GM21737 (cell line): ENCODE data around the gene NCR2.
"Not testable (repeated sequence)": the region's sequence is repeated elsewhere in the genome, so short reads cannot be mapped to it uniquely, and the experiment has no call there.

Experiments used
- ATAC-seq: cut with Tn5 transposase; IDR thresholded peaks from one replicate; pipeline ENCODE4 v1.9.1; 2021; ENCODE audit warnings: mild to moderate bottlenecking, moderate library complexity; ENCODE audit not compliant: unreplicated experiment

NCR2 gene

GRCh38 chr6:41335296-41335695 is at the start of gene NCR2:
NCR2 (plus strand) TSS chr6:41335608; CDS start chr6:41335877, 269 bp downstream.
- ATAC-seq = no peak

GRCh38 chr6:41286544-41287346 is 48.7 kb upstream of the NCR2 start, which contains the start of gene TREM1:
TREM1 (minus strand) TSS chr6:41286682; CDS start chr6:41286655, 27 bp downstream.
- no peak for ATAC-seq

- ATAC-seq = no peak
These were observed 47.2 kb upstream of the NCR2 start for GRCh38 chr6:41288030-41288753.

GRCh38 chr6:41288754-41289129 is 46.7 kb upstream of the NCR2 start:
- no peak for ATAC-seq

- no peak for ATAC-seq
These were observed 45.6 kb upstream of the NCR2 start for GRCh38 chr6:41289815-41290214.

- no peak for ATAC-seq
These were observed 43.7 kb upstream of the NCR2 start for GRCh38 chr6:41291717-41292116.

- ATAC-seq = no peak
These were observed 41.1 kb upstream of the NCR2 start for GRCh38 chr6:41294214-41294872.

GRCh38 chr6:41297248-41297647 is 38.2 kb upstream of the NCR2 start:
- ATAC-seq = not testable (repeated sequence)

GRCh38 chr6:41298785-41299502 is 36.5 kb upstream of the NCR2 start:
- ATAC-seq = no peak

GRCh38 chr6:41302638-41303037 is 32.8 kb upstream of the NCR2 start:
- ATAC-seq = no peak

- ATAC-seq = no peak
These were observed 29.1 kb upstream of the NCR2 start for GRCh38 chr6:41306187-41306854.

- no peak for ATAC-seq
These were observed 20.2 kb upstream of the NCR2 start for GRCh38 chr6:41315203-41315602.

GRCh38 chr6:41315943-41316620 is 19.3 kb upstream of the NCR2 start:
- no peak for ATAC-seq

GRCh38 chr6:41318261-41318653 is 17.2 kb upstream of the NCR2 start:
- no peak for ATAC-seq

GRCh38 chr6:41318654-41319565 is 16.5 kb upstream of the NCR2 start:
- ATAC-seq = peak; percentile 96

GRCh38 chr6:41321183-41321582 is 14.2 kb upstream of the NCR2 start:
- ATAC-seq = no peak

- ATAC-seq = no peak
These were observed 9.9 kb upstream of the NCR2 start for GRCh38 chr6:41325446-41326066.

- ATAC-seq = no peak
These were observed 9.3 kb upstream of the NCR2 start for GRCh38 chr6:41326092-41326491.
